NCI-H2196 (cell line): ENCODE data around the gene SNAI3.

Experiments used
- DNase-seq: peaks from one replicate; lab custom pipeline; 2025; ENCODE audit not compliant: unreplicated experiment; lab: John Stamatoyannopoulos, UW

SNAI3 gene

DNA sequence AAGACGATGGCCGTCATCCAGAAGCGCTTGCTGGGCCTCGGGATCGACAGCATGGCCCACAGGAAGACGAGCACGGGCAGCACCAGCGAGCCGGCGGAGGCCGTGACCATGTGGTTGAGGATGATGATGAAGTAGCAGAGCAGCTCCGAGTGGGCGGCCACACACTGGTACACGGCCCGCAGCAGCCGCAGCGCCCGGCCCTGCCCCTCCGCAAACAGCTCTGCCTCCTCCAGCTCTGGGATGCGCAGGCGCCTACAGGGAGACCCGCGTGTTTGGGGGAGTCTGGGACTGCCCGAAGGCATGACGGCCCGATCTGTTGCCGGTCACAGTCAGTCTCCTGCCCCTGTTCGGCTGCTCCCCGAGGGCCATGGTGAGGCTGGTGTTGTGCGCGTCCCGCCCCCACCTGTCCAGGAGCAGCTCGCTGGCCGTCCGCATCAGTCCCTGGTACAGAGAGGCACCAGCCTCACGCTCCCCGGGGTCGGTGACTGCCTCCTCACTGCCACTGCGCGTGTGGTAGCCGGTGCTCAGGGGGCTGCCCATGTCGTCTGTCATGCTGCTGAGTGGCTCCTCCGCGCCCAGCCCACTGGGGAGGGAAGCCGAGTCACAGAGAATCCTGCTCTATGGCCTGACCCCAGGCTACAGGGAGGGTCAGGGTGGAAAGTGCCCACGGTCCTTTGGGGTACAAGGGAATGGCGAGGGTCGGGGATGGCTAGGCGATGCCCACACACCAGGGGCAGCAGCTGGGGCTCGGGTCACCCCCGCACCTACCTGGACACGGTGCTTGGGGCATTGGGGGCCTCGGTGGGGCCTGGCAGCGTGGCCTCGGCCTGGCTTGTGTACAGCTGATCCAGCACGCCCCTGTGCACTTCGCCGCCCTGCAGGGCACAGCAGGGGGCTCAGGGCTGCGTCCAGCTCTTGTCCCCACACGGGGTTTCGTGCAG is 35.8 kb upstream of the SNAI3 start:
- DNase-seq: no peak

DNA sequence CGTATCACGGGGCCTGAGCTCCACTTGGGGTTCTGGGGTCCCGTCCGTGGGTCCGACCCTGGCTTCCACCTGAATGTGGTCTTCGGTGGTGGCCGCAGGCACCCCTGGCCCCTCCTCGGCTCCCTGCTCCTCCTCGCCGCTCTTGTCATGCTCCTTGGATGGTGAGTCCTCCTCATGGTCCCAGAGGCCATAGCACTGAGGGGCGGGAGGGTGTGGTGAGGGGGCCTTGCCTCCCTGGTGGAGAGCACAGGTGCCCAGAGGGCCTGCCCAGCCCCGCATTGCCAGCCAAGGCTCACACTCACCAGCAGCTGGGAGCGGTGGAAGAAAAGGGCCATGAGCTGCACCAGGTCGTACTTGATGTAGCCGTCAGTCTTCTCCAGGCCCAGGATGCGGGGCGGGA is 34.9 kb upstream of the SNAI3 start:
- no peak for DNase-seq

DNA sequence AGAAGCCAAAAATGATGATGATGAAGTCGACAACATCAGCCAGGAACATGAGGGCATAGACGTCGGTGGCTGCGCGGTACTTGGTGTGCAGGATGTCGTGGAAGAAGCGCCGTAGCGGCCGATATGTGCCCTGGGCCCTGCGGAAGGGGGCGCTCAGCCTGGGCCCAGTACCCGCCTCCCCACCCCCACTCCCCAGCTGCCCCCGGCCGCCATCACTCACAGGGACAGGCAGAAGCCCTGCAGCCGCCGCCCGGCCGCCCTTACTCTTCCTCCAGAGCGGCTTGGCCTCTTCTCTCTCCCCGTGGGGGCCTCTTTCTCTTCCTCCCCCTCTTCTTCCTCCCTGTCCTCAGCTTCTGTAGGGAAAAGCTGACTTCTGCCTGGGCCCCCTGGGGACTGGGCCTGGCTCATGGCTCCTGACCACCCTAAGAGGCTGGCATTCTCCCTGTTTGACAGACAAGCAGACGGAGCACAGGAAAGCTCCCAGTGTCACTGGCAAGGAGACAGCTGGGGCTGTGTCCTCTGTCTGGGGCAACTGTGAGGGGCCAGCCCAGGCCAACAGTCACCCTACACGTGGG is 34.2 kb upstream of the SNAI3 start:
- DNase-seq: no peak

DNA sequence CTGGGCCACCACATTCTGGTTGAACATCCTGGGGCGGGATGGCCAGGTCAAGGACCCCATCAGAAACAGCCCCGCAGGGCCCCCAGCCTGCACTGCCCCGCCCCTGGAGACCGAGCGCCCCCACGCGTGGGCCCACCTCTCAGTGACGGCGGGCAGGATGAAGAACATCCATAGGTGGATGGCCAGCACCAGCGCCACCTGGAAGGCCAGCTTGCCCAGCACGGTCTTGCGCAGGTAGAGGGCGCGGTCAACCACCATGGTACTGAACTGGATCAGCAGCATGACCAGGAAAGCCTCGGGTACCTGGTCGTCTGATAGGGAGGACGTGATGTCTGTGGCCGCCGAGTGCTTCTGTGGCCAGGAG is 33.6 kb upstream of the SNAI3 start:
- DNase-seq: no peak

DNA sequence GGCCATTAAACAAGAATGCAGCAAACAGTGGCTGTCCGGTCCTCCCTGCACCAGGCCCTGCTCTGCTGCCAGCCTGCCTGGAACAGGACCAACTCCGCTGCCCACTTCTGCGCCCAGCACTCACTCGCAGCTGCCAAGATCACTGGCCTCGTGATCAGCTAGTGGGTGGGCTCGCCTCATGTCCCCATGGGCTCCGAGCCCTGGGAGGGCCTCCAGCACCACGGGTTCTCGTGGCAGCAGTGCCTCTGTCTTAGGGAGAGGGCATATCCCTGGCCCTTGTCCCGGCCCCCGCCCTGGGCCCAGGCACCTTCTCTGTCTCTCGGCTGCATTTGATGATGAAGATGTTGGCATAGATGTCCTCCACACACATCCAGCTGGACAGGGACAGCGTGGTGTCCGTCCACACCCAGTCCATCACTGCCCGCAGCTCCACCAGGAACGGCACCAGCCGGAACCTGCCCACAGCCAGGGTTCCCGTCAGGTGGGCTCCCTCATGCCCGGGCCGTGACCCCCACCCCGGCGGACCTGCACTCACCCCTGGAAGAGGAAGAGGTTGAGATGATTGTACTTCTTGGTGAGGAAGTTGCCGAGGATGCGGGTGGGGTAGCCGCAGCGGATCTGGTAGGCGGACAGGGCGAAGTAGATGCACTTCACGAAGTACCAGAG is 33.1 kb upstream of the SNAI3 start:
- DNase-seq: no peak

DNA sequence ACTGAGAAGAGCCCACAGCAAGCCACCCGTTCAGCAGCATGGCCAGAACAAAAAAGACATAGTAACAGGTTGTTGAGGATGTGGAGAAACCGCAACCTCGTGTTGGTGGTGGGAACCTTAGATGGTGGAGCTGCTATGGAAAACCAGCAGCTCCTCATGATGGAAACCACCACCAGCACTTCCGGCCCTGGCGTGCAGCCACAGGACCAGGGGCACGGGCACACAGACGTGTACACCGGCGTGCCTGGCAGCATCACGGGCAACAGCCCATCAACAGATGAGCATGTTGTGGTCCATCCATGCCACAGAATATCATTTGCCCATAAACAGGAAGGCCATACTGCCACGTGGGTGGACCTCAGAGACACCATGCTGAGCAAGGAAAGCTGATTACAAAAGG is 31.9 kb upstream of the SNAI3 start:
- no peak for DNase-seq

DNA sequence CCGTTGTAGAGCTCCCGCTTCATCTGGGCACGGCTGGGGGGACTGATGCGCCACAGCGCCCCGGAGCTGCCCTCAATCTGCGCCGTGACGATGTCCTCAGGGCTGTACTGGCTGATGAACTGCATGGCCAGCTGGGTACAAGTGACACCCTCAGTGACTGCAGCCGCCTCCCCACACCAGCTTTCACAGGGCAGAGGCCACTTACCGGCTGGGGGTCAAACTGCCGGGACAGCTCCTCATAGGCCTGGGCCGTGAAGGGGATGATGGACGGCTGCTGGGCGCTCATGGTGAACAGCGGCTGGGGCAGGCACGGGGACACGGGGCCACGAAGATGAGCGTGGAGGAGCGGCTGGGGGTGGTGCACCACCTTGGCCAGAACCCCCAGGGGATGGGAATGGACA is 30.3 kb upstream of the SNAI3 start:
- DNase-seq: no peak

DNA sequence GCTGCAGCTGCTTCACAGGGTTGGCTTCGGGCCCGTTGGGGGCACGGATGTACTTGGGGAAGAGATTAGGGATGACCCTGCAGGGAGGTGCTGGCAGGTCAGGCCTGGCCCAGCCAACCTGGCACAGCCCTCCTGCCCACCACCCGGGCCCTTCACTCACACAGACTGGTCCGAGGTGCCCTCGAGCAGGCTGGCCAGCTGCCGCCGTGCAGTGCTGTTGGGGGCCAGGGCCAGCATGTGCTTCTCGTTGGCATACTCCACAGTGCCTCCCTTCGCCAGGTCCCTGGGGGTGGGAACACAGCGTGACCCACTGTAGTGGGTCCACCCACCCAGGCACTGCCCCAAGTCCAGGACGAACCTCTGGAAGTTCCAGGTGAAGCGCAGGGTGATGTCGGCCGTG is 29.9 kb upstream of the SNAI3 start:
- no peak for DNase-seq

DNA sequence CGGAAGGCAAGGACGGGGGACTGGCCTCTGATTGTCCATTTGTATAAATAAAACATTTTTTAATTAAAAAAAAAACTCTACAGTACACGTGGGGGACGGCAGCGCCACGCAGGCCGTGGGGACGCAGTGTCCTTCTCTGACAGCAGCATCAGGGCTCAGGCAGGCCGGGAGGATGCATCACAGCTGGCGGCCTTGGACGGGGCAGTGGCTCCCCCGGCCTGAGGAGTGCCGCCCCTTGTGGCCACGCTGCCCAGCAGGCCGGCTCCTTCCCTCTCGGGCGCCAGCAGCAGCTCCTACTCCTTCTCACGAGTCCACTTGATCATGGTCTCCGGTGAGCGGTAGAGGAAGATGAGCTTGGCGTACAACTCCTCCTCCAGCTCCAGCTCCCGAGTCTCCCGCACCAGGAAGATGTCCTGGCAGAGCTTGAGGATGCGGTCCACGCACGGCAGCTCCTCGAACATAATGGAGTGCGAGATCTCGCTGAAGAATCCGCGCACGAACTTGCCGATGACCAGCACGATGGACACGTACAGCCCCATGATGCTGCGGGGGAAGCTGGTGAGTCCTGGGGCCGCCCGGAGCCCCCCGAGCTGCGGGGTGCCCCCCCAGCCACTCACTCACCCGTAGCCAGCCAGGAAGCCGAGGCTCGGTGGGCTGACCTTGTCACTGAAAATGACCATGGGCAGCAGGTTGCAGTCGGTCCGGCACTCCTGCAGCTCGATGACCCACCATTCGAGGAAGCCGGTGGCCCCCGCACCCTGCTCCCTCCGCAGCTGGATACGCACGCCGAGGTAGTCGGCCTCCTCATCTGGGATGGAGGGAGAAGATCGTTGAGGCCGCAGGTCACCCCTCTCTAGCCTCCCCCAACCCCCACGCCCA is 29.2 kb upstream of the SNAI3 start:
- no peak for DNase-seq

DNA sequence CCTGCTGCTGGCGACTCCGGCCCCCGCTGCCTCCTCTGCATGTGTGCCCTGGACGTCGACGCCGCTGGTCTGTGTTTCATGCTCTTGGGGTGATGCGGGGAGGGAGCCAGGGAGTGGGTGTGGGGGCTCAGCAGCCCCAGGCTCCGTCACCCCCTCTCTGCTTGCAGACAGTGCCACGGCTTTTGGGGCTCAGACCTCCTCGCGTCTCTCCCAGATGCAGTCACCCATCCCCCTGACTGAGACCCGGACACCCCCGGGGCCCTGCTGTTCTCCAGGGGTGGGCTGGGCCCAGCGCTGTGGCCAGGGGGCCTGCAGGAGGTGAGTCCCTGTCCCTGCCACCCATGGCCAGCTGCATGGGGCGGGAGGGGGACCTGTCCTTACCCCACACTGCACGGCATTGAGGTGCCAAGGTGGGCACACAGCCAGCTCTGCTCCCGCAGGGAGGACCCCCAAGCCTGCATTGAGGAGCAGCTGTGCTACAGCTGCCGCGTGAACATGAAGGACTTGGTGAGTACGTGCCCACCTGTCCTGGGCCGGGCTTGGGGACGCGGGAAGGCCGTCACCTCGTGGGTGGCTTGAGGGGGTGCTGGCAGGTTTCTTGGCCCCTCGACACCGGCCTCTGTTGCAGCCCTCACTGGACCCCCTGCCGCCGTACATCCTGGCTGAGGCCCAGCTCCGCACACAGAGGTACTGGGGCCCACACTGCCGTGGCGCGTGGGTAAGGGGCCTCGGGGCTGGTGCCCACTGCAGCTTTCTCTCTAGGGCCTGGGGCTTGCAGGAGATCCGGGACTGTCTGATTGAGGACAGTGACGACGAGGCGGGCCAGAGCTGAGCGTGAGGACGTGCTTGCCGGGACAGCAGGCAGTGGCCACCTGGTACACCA is 28.4 kb upstream of the SNAI3 start:
- no peak for DNase-seq

DNA sequence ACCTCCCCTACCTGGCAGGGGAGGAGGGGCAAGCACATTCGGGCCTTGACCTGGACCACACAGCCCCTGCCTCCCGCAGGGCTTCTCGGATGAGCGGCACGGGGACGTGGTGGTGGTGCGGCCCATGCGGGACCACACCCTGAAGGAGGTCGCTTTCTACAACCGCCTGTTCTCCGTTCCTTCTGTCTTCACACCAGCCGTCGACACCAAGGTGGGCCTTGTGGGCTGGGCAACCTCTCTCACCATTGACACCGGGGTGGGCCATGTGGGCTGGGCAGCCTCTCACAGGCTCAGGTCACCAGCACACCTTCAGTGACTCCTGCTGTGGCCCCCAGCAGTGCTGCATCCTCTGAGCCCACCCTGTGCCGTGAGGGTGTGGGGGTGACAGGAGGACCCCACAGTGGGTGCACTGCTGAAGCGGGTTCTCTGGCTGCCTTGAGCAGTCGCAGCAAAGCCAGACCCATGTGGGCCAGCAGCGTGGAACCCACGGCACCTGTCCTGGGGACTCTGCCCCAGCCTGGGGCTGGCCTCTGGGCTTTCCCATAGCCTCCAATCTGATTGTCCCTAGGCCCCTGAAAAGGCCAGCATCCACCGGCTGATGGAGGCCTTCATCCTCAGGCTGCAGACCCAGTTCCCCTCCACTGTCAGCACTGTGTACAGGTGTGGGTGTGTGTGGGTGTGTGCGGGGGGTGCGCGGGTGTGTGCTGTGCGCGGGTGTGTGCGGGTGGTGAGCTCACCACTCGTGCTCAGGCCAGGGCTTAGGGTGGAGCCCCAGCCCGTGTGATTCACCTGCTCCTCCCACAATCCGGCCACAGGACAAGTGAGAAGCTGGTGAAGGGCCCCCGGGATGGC is 27.5 kb upstream of the SNAI3 start:
- no peak for DNase-seq

DNA sequence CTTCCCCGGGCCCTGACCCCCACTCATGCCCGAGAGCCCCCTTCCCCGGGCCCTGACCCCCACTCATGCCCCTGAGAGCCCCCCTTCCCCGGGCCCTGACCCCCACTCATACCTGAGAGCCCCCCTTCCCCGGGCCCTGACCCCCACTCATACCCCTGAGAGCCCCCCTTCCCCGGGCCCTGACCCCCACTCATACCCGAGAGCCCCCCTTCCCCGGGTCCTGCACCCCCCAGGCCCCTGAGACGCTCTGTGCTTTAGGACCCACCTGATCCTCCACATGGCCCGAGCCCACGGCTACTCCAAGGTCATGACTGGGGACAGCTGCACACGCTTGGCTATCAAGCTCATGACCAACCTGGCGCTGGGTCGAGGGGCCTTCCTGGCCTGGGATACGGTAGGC is 26.7 kb upstream of the SNAI3 start:
- no peak for DNase-seq

DNA sequence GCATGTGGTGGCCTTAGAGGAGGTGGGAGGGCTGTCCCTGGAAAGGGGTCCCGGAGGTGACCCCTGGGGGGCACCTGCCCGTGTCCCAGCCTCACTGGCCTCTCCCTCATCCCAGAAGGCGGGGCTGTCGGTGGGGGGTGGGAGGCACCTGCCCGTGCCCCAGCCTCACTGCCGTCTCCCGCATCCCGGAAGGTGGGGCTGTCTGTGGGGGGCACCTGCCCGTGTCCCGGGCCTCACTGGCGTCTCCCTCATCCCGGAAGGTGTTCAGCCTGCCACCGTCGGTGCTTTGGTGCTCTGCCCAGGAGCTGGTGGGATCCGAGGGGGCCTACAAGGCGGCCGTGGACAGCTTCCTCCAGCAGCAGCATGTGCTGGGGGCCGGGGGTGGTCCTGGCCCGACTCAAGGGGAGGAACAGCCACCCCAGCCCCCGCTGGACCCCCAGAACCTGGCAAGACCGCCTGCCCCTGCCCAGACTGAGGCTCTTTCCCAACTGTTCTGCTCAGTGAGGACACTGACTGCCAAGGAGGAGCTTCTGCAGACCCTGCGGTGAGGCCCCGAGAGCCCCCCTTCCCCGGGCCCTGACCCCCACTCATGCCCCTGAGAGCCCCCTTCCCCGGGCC is 26.2 kb upstream of the SNAI3 start:
- no peak for DNase-seq

DNA sequence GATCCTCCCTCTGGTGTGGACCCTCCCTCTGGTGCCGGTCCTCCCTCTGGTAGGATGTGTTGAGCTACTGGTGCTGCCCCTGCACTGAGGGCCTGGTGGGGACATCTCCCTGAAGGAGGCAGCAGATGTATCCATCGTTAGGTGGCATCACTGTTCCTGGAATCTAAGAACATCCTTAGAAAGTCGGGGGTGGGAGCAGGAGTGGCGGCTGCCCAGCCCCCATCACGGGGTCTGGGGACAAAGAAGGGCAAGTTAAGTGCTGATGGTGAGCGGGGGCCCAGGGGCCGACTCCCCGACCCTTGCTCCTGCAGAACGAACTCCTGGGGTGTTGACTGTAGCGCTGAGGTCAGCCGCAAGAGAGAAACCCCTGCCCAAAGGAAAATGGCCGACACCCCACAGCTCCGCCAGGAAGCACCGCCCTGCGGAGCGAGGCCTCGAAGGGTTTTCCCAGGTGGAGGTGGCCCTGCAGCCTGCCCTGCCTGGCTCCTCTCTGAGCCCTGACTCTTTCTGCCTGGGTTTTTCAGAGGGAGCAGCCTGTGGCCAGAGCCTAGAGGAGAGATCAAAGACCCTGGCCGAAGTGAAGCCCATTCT is 25.5 kb upstream of the SNAI3 start:
- no peak for DNase-seq

DNA sequence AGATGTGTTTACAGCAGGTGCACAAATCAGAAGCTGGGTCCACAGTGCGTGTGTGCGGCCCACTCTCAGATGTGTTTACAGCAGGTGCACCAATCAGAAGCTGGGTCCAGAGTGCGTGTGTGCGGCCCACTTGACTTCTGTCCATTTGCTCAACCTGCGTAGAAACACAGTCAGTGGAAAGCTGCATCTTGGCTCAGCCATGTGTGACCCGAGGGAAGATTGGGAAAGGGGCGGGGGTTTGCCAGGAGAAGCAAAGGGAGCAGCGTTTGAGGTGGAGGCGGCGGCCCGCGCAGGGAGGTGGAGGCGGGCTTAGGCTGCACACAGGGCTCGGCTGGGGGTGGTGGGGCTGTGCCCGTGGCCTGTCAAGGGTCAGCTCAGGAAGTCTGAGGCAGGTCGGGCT is 24.2 kb upstream of the SNAI3 start:
- DNase-seq: no peak

DNA sequence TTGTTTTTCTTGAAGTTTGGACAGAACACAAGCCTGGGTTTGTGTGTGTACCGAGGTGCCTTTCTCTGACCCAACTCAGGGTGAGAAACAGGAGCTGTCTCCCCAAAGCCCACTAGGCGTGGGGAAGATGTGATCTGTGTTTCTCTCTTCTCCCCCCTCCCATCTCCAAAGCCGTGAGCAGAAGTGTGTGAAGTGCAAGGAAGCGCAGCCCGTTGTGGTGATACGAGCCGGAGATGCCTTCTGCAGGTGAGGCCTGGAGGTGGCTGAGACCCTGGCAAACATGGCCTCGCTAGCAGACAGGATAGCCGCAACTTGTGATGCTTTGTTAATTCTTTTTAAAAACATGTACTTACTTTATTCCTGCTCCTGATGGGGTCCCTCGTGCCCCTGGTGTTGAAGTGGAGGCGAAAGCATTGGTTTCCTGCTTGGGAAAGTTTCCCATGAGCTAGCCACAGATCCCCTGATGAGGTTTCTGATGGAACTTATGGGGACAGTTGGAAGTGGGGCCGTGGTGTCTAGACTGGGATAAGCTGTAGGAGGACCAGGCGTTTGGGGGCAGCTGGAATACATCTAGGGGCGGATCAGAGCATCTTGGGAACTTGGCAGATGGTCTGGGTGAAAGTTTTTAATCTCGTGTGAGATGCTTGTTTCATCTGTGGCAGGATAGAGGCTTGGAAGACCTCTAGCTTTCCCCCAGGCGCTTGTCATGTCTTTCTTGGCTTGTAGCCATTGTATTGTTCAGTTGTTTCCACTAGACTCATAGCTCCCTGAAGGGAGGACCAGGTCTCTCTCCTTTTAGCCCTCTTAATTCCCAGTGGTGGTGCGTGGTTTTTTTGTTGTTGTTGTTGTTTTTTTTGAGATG is 20.9 kb upstream of the SNAI3 start:
- no peak for DNase-seq

DNA sequence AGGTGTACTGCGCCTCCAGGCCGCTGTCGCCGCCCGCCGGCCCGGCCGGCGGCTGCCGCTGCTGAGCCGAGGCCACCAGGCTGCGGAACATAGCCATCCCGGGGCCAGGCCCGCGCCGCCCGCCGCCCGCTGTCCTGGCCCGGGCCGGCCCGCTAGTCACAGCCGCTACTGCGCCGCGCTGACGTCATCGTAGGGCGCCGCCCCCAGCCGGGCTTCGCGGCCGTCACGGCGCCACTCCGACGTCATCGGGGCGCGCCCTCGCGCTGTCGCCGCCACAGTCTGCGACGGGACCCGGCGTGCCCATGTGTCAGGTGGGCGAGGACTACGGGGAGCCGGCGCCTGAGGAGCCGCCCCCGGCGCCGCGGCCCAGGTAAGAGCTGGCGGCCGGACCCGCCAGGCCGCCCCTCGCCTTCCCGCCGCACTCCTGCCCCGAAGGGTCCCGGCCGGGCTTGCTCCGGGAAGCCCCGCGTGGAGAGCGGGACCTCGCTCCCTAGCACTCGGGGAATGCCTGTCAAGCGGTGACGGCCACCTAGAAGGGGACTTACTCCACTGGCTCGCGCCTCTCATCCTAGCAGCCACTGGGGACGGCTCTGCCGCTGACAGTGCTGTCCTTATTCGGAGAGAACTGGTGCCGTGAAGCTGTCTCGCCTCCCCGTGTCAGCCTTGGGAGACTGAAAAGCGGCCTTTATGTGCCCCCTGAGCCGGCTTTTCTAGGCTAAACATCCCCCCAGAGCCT is 20.1 kb upstream of the SNAI3 start, which contains the start of the genes CTU2 and RNF166:
Gene CTU2 (plus strand): TSS at position 275 of the 736 bp plus-strand sequence. CDS start 28 bp downstream, at position 303.
Gene RNF166 (minus strand): TSS at position 180 of the 736 bp plus-strand sequence. CDS start 83 bp downstream, at position 97.
- DNase-seq: peak; percentile 79
